CD4-positive, alpha-beta T cell treated with Interleukin-17A for 1 hour (primary cell): ENCODE results near the gene PRKG1.

Experiments
- DNase-seq: peaks from one replicate; pipeline ENCODE4 v3.0.0-alpha.2; 2020

PRKG1 gene

DNA sequence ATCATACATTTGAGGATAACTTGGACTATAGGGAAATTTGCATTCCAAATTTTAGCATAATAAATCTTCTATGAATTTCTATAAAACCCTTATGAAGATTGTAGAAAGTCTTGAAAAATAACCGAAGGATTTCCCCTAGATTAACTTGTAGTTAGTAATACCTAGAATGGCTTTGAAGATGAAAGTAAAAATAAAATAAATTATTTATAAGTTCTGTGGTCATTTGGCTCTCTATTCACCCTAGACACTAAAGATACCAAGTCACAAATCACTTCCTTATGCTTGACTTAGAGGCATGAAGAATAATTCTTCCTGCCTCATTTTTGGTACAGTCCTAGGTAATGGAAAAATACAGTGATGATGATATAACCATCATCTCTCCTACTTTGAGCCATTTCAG is 545.8 kb downstream of the PRKG1 start:
- no peak for DNase-seq

DNA sequence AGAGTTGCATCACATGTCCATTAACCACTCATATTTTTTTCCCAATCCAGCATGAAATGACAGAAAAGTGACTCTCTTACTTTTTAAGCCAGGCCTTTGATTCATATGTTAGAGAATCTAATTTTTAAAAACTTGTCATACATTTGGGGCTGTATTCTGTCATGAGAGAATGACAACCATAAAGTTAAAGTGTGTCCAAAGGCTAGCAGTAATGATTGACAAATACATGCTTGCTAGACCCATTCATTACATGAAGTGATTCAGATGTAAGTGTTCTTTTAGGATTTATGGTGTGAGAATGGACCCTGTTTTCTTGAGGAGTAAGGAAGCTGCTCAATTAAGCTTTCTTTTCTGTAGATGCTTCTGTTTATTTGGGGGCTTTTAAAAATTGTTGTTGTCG is 549.7 kb downstream of the PRKG1 start:
- DNase-seq, result no peak

DNA sequence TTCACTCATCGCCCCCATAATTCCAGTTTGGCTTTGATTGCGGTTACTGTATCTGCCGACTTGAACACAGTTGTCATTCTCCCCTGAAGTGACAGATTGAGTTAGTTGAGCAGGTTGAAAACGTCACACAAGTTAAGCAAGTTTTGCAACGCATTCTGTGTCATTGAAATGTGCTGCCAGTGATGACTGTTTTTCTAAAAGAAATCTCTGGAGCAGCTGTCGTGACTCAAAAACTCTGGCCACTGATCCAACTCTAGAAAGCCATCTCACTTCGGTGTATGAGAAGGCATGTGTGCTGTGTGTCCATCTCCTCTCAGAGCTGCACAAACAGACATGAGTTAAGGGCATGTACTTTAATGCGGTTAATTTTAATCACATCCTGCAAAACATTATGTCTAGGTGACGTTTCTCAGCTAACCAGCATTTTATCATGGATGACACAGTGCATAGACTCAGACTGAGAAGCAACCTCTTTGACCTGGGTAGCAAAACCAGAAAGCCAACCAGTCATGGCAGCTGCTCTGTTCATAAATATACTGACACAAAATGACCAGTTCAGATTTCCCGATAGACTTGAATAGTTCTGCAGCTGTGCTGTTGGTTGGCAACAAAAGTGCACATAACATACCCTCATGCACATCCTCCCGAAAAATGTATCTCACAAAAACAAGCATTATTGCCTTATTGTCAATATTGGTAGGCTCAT is 555.8 kb downstream of the PRKG1 start:
- no peak for DNase-seq

DNA sequence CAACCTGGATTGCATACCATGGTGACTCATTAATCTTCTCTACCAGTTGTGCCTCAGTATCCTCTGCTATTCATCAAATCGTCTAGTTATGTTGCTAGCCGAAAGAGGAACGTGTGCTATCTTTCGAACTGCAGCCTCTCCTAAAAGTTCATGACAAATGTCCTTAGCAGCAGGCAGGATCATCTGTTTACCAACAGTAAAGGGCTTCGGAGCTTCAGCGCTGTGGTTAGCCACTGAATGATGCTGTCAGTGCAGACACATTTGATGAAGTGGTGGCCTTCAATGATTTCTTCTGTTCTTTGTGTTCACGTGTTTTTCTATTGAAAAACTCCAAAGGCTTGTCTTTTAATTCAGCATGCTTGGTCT is 556.3 kb downstream of the PRKG1 start:
- no peak for DNase-seq

DNA sequence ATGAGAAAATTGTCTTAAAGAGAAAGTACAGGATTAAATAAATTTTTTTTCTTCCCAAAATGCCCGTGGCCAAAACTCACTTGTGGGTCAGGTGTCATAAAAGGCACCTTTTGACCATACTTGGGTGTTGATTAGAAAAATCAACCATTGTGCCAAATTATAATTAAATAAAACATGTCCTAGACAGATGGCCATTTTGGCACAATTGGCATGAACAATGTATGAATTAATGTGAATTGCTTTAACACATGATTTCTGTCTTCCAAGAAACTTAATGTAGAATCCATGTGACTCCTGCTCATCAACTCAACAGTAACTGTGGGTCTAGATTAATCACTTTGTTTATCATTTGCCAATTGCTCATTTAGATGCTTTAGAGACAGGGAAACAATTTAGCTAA is 561.1 kb downstream of the PRKG1 start:
- DNase-seq, result no peak

DNA sequence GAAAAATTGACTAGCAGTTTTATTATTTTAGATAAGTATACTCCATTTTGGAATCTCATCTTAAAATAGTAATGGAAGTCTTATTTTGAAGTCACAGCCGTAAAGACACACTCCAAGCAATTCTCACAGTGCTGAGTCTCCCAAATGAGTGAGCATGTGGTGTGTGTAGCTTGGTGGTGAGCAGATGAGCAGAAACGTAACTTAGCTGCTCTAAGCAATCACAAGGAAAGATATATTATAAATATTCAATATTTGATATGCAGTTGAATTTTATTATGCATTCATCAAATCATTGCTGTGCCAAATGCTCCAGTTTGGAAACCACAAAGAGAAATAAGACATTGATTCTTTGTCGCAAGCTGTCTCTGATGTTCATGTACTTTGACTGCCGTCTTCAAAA is 563.9 kb downstream of the PRKG1 start:
- DNase-seq, result no peak

DNA sequence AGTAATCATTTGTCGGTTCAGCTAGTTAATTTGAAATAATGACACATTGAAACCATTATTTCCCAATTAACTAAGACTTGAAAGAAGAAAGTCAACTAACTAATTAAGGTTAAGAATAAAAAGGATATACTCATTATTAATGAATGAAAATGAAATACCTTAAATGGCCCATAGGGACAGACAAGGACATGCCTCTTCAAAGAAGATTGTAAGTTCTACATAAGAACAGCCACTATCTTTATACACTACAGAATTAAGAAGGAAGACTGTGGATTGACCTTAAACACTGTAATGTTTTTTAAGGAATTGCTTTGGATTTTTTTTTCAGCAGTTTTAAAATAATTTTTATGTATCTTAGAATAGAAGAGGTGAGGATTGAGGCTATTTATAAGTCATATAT is 564.5 kb downstream of the PRKG1 start:
- no peak for DNase-seq

DNA sequence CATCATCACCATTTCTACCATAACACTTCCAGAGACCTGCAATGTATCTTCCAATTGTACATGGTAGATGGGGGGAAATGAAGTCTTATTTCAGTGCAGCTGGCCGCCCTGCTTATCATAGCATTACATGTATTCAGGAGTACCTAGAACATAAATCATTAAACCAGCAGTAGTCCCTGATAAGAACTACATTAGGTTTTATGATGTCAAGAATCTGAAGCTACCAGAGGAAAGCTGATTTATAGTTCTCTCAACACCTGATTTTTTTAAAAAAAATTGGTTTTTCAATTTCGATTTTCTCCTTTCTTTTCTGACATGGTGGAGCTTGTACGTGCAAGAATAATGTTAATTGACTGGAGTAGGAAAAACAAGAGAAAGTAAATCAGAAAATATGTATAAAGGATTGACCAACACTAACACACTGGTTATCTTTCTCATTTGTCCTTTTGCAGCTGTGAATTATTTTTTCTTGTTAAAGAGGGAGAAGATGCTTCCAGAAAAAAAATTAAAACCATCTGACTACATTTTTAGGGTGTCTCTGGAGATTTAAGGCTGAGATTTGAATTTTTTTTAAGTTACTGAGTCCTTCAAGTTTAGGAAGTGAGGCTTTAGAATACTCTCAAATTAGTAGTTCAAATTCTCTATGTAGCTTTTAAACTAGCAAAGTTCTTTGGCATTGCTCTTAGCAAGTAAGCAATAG is 566.0 kb downstream of the PRKG1 start:
- DNase-seq, result no peak

DNA sequence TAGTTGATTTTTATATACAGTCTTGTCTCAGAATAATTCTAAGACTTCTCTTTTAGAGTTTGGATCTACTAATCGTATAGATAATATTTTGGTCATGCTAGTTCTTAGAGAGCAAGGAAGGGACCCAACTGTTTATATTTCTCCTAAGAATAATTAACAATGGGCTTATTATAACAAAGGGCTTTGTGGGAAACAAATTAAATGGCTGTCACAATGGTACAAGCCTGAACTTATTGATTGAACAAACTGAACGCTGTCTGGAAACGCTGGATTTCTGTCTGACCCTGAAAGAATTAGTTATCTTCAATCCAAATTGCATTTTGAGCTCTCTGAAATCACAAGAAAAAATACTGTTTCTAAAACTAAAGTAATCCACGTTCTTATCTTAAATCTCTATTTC is 568.3 kb downstream of the PRKG1 start:
- DNase-seq, result no peak

DNA sequence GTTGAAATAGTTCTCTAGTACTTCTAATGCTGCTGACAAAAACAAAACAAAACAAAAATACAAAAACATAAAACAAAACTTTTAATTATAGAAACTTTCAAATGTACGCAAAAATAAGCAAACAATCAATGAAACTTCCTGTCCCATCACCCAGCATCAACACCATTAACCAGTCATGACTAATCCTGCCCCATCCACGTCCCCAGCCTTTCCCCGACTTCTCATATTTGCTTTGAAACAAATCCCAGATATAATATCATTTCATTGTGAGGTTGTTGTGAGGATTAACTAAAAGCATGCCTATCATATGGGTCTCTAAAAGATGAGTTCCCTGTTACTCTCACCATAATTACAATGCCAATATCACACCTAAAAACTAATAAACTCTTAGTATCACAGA is 569.4 kb downstream of the PRKG1 start:
- DNase-seq, result no peak

DNA sequence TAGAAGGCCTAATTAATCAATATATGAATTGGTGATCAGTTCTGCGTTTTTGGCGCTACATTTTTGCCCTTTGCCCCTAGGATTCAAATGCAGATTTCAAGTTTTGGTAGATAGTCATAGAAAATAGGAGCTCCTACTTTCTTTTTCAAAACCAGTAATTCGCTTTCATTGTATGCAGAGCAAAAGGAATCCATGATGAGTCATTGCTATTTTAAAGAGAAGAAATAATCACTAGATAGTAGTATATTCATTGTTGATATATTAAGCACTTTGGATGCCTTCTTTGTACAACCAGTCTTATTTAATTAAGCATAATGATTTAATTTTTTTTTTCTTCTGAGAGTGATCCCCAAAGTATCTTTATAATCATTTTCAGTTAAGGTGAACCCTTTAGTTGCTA is 574.8 kb downstream of the PRKG1 start:
- DNase-seq, result no peak

DNA sequence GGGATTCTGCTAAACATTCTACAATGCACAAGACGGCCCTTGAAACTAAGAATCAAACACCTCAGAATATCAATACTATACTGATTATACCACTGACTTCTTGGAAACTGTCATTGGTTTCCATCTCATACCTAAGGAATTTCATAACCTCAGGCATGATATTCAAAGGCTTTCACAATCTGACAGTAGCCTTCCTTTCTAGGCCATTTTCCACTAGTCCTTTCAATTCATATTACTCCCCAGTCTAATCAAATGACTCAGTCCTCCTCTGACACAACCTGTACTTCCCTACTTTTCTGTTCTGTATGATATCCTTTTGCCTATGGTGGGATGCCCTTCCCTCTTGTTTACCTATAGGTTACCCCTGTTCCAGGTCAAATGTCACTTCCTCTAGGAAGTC is 576.8 kb downstream of the PRKG1 start:
- DNase-seq, result no peak

DNA sequence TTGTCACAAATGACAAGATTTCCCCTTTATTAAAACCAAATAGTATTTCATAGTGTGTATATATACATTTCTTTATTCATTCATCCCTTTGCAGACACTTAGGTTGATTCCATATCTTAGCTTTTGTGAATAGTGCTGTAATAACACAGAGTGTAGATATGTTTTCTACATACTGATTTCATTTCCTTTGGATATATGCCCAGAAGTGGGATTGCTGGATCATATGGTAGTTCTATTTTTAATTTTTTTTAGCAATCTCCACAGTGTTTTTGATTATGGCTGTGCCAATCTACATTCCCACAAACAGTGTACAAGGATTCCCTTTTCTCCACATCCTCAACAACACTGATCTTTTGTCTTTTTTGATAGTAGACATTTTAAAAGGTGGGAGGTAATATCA is 578.7 kb downstream of the PRKG1 start:
- DNase-seq, result no peak

DNA sequence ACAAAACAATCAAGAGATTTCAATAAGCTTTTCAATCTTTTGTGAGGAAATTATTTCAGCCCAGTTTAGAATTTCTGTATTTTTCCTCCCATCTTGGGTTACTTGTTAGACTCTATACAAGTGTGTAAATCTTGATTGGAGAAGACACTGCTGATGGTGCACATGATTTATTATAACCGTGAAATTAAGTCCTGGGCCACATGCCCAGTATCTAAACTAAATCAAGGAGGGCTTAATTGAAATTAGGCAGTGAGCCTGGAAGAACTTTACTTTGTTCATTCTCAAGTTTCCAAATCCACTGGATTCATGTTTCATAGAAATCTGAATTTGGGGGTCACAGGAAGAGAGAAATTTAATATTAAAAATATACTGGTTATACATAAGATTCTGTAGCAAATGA is 580.6 kb downstream of the PRKG1 start:
- DNase-seq, result no peak

DNA sequence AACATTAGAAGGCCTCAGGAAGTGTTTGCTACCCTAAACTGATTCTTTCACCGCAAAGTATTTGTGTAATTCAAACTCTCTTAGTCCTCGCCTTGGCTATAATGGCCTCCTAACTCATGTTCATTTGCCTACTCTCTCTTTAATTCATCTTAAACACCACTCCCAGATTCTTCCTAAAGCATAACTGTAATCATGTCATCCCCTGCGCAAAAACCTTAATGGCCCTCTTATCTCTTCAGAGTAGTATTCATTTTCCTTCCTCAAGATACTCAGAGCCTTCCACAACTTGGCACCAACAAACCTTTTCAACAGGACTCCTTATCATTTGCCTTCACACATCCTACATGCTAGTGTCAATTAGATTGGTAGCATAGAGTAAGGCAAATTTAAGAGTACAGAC is 582.2 kb downstream of the PRKG1 start:
- DNase-seq, result no peak

DNA sequence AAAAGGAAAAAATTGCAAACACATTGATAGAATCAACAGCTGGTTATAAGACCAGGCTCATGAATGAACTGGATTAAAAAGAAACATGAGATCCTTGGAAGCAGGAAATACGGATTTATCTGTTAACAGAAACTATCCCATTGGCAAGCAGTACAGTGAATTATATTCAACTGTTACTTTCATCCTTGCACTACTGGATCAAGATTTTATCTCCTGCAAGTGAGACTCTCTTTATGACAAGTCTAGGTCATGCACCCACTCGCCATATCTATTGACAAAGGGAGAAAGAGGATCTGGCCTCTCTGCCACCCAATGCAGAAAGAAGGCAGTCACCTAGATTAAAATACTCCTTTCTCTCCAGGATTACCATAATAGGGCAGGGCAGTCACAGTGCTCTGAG is 583.7 kb downstream of the PRKG1 start:
- no peak for DNase-seq

DNA sequence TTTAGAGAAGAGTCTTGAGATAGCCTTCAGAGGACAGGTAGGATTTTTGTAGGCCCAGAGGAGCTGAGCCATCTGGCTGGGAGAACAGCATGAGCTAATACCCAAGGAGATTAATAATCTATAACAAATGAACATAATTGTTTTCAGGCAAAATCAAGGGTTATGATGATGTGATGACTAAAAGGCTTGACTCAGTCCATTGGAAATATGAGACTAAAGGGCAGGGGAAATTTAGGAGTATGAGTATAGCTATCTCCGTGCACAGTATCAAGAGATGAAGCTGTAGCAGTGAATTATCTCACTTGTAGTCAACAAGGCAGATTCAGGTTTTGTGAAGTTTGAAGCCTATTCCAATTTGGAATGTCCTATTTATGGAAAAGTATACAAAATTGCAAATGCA is 585.1 kb downstream of the PRKG1 start:
- no peak for DNase-seq

DNA sequence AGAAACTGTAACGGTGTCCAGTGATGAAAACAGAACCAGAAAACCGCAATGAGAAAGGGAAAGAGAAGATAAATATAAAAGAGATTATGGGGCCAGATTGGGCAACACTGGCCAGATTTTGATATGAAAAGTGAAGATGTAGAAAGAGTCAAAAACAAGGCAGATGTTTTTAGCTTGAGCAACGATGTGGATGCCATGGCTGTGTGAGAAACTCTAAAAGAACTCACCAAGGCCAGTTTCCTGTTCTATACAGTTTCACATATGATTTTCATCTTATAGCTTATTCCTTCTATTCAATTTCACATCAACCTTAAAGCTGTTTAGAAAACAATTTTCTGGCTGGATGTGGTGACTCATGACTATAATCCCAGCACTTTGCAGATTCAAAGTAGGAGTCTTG is 588.8 kb downstream of the PRKG1 start:
- no peak for DNase-seq

DNA sequence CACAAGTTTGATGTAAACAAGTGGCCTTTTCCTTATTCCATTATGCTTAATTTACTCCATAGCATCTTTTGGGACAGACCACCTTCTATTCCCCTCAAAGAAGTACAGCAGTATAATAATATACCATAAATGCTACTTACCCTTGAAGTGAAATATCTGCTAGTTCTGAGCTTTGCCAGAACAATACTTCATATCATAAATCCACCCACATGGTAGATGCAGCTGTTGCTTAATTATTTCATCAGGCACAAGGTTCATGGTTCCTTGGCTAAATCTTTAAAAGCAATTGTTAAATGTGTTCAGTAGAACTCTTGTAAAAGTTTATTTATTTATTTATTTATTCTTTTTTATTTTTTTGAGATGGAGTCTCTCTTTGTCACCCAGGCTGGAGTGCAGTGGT is 592.2 kb downstream of the PRKG1 start:
- no peak for DNase-seq

DNA sequence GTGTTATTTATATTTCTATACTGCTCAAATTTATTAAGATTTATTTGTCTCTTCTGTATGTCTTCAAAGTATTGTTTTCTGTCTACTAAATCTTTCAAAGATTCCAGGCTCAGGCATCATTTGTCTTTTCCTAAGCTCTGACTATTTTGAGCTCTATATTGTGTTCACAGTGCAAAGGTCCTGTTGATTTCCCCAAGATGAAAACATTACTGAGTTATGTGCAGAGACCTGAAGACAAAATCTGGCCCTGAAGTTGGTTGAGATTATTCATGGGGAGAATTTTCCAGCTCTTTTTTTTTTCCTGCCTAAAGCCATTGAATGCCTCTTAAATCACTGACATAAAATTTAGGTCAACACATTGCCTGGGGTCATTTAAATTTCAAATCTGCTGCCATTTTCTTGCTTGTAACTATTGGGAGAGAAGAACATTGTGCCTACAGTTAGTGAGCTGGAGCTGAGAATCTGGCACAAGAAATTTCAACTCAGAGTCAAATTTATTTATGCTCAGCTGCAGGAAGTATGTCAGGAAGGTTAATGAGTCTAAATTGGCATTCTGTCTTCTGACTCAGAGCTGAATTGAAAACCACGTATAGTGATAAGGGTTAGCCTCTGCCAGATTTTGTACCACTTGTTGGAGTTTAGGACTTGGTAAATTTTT is 593.5 kb downstream of the PRKG1 start:
- no peak for DNase-seq

DNA sequence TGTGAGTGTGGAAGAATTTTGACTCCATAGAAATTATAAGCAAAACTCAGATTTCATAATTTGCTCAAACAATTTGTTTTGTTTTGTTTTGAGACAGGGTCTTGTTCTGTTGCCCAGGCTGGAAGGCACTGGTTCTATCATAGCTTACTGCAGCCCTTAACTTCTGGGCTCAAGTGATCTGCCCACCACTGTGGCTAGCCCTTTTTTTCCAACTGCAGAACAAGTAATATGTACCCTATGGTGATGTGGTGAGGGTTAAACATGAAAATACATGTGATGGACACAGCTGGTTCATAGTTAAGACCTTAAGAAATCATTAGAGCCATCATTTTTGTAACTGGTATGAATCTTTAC is 594.0 kb downstream of the PRKG1 start:
- no peak for DNase-seq

DNA sequence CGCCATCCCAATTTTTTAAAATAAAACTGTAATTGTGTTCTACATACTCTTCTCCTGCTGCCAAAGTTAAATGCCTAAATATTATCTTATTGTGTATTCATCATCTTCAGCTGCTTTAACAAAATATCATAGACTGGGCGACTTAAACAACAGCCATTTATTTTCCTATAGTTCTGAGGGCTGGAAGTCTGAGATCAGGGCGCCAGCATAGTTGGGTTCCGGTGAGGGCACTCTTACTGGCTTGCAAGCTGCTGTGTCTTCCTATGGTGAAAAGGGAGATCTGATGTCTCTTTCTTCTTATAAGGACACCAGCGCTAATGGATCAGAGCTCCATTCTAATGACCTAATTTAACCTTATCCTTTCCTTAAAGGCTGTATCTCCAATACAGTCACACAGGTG is 594.8 kb downstream of the PRKG1 start:
- DNase-seq, result no peak

DNA sequence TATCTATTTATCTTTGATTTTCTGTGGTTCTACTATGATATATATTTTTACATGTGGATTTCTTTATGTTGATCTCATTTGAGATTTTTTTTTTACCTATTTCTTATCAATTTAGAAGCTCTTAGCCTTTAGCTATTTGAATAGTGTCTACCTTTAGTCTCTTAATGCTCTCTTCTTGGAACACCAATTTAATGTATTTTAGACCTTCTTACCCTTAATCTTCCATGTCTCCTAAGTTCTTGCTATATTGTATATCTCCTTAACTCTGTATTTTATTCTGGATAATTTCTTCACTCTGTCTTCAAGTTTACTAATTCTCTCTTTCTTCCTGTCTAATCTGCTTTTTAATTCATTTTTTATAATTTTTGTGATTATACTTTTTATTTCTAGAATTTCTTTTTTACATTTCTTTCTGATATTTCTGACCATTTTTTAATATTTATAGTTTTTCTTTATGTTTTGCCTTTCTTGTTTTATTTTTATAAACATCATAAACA is 597.8 kb downstream of the PRKG1 start:
- no peak for DNase-seq

DNA sequence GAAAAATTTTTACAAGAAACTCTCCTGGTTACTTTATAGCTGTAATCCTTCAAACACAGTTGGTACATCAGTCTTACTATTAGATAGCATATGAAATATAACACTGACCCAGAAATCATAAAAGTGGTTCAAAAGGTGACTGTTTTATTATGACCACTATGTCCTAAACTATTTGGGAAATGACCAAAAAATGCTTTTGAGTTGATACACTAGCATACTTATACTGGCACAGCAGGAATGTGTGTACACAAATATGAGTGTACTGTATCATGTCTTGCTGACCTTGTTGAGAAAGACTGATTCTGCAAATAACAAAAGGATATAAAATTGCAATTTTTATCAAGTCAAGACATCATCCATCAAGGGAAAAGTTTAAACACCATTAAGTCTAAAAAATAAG is 600.8 kb downstream of the PRKG1 start:
- no peak for DNase-seq

DNA sequence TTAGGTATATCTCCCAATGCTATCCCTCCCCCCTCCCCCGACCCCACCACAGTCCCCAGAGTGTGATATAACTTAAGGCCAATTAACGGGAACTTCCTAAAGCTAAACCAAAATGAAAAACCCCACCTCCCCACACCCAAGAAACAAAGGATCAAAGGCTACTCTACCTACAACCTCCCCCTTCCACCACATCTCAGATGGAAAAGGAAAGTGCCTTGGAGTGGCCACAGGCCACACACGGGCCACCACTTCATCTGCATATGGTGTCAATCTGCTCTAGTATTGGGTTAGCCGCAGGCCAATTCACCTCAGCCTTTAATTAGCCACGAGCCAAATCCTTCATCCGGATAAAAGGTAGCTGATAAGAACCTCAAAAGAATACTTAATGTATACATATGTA is 605.6 kb downstream of the PRKG1 start:
- DNase-seq, result no peak
